ENCODE results near the gene FRMPD4. TPM values are rescaled to one million over a fixed set of nuclear protein-coding genes. Genes with fewer than 3 reads are reported as not detected.

The FRMPD4 gene
- total and polyA plus RNA-seq, 3 experiments from 2014 or later = not detected

- CTCF ChIA-PET = no interaction called here
- Histone ChIP-seq H3K36me3 (ENCODE audit: insufficient read depth, low read length) (no peaks in the 10 kb centered on the region), H3K4me3 (ENCODE audit: low read length) (no peak overlapping the region), H3K4me1 (ENCODE audit: insufficient read depth, low read length) (no peaks in the 10 kb centered on the region), H3K27me3 (ENCODE audit: insufficient read depth, low read length, poor library complexity, severe bottlenecking) (no peaks in the 10 kb centered on the region), H3K27ac (ENCODE audit: low read depth, low read length) (no peak overlapping the region), H3K9me3 (ENCODE audit: low read length) (no peaks in the 10 kb centered on the region)
- Mint-ChIP-seq H3K27ac (no peak overlapping the region), H3K4me1 (no peaks in the 10 kb centered on the region), H3K36me3 (peaks cover 0 to 9% (median 0%) of the 10 kb centered on the region in 3 donors), H3K27me3 (peaks cover 7 to 18% of the 10 kb centered on the region in 2 donors), H3K4me3 (no peak overlapping the region), H3K9me3 (no peaks in the 10 kb centered on the region)
- no peak for DNase-seq
- POLR2A ChIA-PET = no interaction called here
Measured at GRCh38 chrX:12758291-12758690, 620.0 kb downstream of the FRMPD4 start.

- Mint-ChIP-seq H3K4me3 (no peak overlapping the region), H3K27ac (peak overlapping the region in 1 of 8 donors; percentile 28), H3K4me1 (peaks cover 6 to 10% (median 7%) of the 10 kb centered on the region in 3 donors), H3K27me3 (peaks cover 10 to 34% of the 10 kb centered on the region in 2 donors), H3K9me3 (no peaks in the 10 kb centered on the region), H3K36me3 (peaks cover 0 to under 1% (median 0%) of the 10 kb centered on the region in 3 donors)
- no peaks in the 10 kb centered on the region for H3K4me1 ChIP-seq (ENCODE audit: insufficient read depth, low read length)
- no peaks in the 10 kb centered on the region for H3K36me3 ChIP-seq (ENCODE audit: insufficient read depth, low read length)
- CTCF ChIA-PET = no interaction called here
- no peak overlapping the region for H3K27ac ChIP-seq (ENCODE audit: low read depth, low read length)
- POLR2A ChIA-PET = no interaction called here
- no peak for DNase-seq
- H3K27me3 ChIP-seq (ENCODE audit: insufficient read depth, low read length, poor library complexity, severe bottlenecking) = no peaks in the 10 kb centered on the region
- H3K9me3 ChIP-seq (ENCODE audit: low read length) = no peaks in the 10 kb centered on the region
- H3K4me3 ChIP-seq (ENCODE audit: low read length) = no peak overlapping the region
Measured at GRCh38 chrX:12767856-12768255, 629.6 kb downstream of the FRMPD4 start.

- no peaks in the 10 kb centered on the region for H3K4me1 ChIP-seq (ENCODE audit: insufficient read depth, low read length)
- Mint-ChIP-seq H3K27ac (no peak overlapping the region), H3K27me3 (peaks cover 10 to 35% of the 10 kb centered on the region in 2 donors), H3K4me1 (peaks cover 6 to 10% (median 7%) of the 10 kb centered on the region in 3 donors), H3K4me3 (no peak overlapping the region), H3K36me3 (no peaks in the 10 kb centered on the region), H3K9me3 (no peaks in the 10 kb centered on the region)
- H3K4me3 ChIP-seq (ENCODE audit: low read length) = no peak overlapping the region
- ChIA-PET POLR2A (no interaction called here), CTCF (interaction anchor here (0.8 kb wide), 1 partner anchor 997 kb away, joined by 3 read pairs; no protein-coding TSS in a partner anchor)
- no peak overlapping the region for H3K27ac ChIP-seq (ENCODE audit: low read depth, low read length)
- no peak for DNase-seq
- H3K27me3 ChIP-seq (ENCODE audit: insufficient read depth, low read length, poor library complexity, severe bottlenecking) = no peaks in the 10 kb centered on the region
- H3K36me3 ChIP-seq (ENCODE audit: insufficient read depth, low read length) = no peaks in the 10 kb centered on the region
- no peaks in the 10 kb centered on the region for H3K9me3 ChIP-seq (ENCODE audit: low read length)
Measured at GRCh38 chrX:12768491-12768890, 630.2 kb downstream of the FRMPD4 start.

- CTCF ChIA-PET = interaction anchor here (0.6 to 2.4 kb wide), 5 partner anchors 8 to 22 kb away, joined by 3 to 10 read pairs (median 3); partner anchors contain the start of gene PRPS2
- H3K4me1 Mint-ChIP-seq = peaks cover 6 to 10% (median 7%) of the 10 kb centered on the region in 3 donors
- POLR2A ChIA-PET = no interaction called here
- H3K4me3 Mint-ChIP-seq = no peak overlapping the region
- Histone ChIP-seq H3K9me3 (ENCODE audit: low read length) (no peaks in the 10 kb centered on the region), H3K4me3 (ENCODE audit: low read length) (no peak overlapping the region), H3K27me3 (ENCODE audit: insufficient read depth, low read length, poor library complexity, severe bottlenecking) (no peaks in the 10 kb centered on the region), H3K4me1 (ENCODE audit: insufficient read depth, low read length) (no peaks in the 10 kb centered on the region), H3K36me3 (ENCODE audit: insufficient read depth, low read length) (no peaks in the 10 kb centered on the region), H3K27ac (ENCODE audit: low read depth, low read length) (no peak overlapping the region)
- no peak for DNase-seq
- no peaks in the 10 kb centered on the region for H3K9me3 Mint-ChIP-seq
- H3K27me3 Mint-ChIP-seq = peaks cover 8 to 30% of the 10 kb centered on the region in 2 donors
- H3K36me3 Mint-ChIP-seq = no peaks in the 10 kb centered on the region
- H3K27ac Mint-ChIP-seq = no peak overlapping the region
Measured at GRCh38 chrX:12770440-12770839, 632.2 kb downstream of the FRMPD4 start.

- peak; percentile 45 to 72 (median 56) for DNase-seq
- Histone ChIP-seq H3K9me3 (ENCODE audit: low read length) (no peaks in the 10 kb centered on the region), H3K36me3 (ENCODE audit: insufficient read depth, low read length) (no peaks in the 10 kb centered on the region), H3K27me3 (ENCODE audit: insufficient read depth, low read length, poor library complexity, severe bottlenecking) (no peaks in the 10 kb centered on the region), H3K27ac (ENCODE audit: low read depth, low read length) (no peak overlapping the region), H3K4me1 (ENCODE audit: insufficient read depth, low read length) (no peaks in the 10 kb centered on the region), H3K4me3 (ENCODE audit: low read length) (no peak overlapping the region)
- Mint-ChIP-seq H3K9me3 (no peaks in the 10 kb centered on the region), H3K36me3 (no peaks in the 10 kb centered on the region), H3K27ac (no peak overlapping the region), H3K4me1 (peaks cover 6 to 10% (median 7%) of the 10 kb centered on the region in 3 donors), H3K4me3 (peak overlapping the region in 4 of 7 donors; percentile 3 to 39 (median 30)), H3K27me3 (peaks cover 11 to 31% of the 10 kb centered on the region in 2 donors)
- ChIA-PET CTCF (interaction anchor here (0.7 to 2.4 kb wide), 10 partner anchors 8 to 330 kb away, joined by 3 to 10 read pairs (median 4); partner anchors contain the start of gene PRPS2), POLR2A (no interaction called here)
Measured at GRCh38 chrX:12771445-12772069, 633.3 kb downstream of the FRMPD4 start.
